Prostate gland (tissue), 2 donors: ENCODE results near the gene LITAFD.
A peak's percentile ranks its signal among the peaks of the same experiment; 100 is the strongest.

ENCODE experiments used
- POLR2AphosphoS5 ChIP-seq: sonication (generic); formaldehyde crosslinking; IDR thresholded peaks from one replicate; pipeline ENCODE4 v1.6.1; 2017; ENCODE audit warnings: antibody characterized with exemption
- TF ChIP-seq, protein P1 (sequence below), 4 experiments: fragments of 200-600 bp in 2 of 4; fragments of 450-650 bp in 2 of 4; sonication (generic) in 2 of 4; IDR thresholded peaks; 1 replicate in 3 of 4; 2 replicates in 1 of 4; pipeline ENCODE4 v1.5.1; 2016 to 2019; ENCODE audit warnings: antibody characterized with exemption in 4 of 4, mild to moderate bottlenecking in 2 of 4, moderate library complexity in 2 of 4

DNA sequence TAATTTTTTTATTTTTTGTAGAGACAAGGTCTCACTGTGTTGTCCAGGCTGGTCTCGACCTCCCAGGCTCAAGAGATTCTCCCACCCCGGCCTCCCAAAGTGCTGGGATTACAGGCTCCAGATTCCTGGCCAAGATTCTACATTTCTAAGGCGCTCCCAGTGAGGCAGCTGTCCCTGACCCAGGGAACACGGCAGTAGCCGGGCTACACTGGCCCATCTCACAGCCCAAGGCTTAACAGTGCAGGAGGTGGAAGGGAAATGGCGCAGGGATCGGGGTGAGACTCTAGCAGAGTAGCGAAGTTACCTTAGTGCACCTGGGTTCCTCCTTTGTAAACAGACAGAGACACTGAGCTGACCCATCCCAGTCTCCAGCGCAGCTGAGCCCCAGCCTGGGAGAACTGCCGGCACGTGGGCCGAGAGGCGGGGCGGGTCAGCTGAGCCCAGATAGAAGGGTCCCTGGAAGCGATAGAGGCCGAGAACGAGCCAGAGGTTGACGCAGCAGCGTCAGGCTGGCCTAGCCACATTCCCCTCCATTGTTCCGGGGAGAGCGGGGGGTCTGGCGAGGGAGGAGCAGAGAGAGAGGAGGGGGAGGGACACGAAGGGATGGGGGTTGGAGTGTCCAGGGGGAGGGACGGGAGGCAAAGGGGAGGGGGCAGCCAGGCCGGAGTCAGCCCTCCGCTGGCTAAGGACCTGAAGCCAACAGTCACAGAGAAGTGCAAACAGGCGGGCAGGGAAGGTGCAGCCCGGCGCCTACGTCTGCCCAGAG is 15.8 kb upstream of the LITAFD start:
- TF ChIP-seq, protein P1, sequence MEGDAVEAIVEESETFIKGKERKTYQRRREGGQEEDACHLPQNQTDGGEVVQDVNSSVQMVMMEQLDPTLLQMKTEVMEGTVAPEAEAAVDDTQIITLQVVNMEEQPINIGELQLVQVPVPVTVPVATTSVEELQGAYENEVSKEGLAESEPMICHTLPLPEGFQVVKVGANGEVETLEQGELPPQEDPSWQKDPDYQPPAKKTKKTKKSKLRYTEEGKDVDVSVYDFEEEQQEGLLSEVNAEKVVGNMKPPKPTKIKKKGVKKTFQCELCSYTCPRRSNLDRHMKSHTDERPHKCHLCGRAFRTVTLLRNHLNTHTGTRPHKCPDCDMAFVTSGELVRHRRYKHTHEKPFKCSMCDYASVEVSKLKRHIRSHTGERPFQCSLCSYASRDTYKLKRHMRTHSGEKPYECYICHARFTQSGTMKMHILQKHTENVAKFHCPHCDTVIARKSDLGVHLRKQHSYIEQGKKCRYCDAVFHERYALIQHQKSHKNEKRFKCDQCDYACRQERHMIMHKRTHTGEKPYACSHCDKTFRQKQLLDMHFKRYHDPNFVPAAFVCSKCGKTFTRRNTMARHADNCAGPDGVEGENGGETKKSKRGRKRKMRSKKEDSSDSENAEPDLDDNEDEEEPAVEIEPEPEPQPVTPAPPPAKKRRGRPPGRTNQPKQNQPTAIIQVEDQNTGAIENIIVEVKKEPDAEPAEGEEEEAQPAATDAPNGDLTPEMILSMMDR (IDR thresholded peaks at IDR 0.05), result no peak
- TF ChIP-seq POLR2AphosphoS5, result peak; percentile 26
